Islet precursor cell (in vitro differentiated cells): ENCODE measurements around the gene ZNRF3.
"Not testable (repeated sequence)": the region's sequence is repeated elsewhere in the genome, so short reads cannot be mapped to it uniquely, and the experiment has no call there.

Source experiments
- DNase-seq: peaks from one replicate; pipeline ENCODE4 v3.0.0-alpha.2; 2018

Gene ZNRF3

DNA sequence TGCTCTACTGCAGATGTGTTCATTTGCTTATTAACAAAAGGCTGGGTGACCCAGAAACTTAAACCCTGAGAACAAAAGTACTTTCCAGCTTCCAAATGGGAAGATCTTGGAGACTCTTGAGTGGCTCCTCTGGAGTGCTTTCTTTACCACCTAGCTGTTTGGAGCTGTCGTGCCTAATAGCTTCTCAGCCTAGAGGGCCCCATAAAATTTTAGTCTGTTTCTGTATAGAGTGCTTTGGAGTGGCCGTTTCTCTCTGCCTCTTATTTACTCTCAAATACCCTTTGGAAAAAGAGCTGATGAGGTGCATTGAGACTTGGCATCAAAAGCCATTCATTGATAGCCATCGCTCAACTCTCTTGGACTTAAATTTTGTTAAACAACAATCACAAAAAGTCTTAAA is 50.7 kb downstream of the ZNRF3 start:
- no peak for DNase-seq

DNA sequence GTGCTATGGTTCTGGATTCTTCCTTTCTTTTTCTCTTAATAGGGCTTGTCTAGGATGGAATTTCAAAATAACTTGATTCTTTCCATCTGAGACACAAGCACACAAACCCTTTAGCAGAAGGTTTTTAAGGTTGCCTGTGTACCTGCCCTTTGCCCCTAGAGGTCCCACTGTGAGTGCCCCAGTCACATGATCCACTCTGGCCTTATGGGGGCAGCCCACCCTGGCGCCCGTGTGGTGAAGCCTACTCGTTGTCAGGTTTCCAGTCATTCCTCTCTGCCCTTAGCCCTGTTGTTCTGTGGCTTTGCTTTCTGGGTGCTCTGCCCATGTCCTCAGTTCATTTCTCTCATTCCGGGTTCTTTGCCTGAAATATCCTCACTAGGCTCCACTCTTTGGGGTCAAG is 51.8 kb downstream of the ZNRF3 start:
- DNase-seq = no peak

GRCh38 chr22:28935713-28936112 is 52.3 kb downstream of the ZNRF3 start:
- DNase-seq = no peak

DNA sequence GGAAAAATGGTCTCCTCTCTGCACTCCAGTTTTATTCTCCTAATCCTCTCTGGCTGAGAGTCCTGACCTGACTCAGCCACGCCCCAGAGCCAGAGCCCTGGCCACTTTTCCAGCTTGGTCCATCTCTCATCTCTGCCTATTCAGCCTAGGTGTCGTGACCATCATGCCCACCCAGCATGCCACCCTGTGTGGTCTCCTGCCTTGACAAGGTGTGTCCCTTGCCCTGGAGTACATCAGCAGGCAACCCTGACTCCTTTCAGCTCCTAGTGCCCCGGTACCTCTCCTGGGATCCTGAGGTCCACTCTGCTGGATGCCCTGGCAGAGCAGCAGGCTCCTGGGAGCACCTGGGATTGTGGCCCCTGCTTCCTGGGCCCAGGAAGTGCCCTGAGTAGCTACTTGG is 52.8 kb downstream of the ZNRF3 start:
- DNase-seq = no peak

DNA sequence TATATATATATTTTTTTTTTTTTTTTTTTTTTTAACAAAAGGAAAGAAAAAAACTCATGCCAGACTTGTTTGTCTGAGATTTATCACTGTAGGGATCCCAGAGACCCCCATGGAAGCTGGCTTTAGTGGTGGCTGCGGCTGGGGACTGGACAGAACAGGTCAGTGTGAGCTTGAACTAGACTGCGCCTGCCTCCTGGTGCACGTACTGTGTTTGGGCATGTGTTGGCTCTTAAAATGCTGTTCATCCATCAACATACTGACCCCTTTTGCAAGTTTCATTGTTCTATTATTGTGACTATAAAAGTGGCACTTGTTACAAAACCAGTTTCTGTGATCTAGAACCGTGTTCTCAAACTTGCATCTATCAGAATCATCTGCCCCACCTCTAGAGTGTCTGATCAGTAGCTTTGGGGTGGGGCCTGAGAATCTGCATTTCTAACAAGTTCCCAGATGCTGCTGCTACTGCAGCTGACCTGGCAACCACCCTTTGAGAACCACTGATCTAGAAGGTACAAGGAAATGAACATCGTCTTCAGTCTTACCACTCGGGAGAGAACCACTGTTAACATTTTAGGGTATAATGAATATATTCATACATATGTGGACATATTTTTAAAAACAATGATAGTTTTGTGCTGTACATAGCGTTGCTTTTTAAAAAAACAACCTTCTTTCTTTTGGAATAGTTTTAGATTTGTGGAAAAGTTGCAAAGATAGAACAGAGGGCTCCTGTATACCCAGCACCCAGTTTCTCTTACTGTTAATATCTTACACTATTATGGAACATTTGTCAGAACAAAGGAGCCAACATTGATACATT is 54.0 kb downstream of the ZNRF3 start:
- no peak for DNase-seq

GRCh38 chr22:28938286-28938833 is 55.0 kb downstream of the ZNRF3 start:
- no peak for DNase-seq

- DNase-seq = no peak
Observed at GRCh38 chr22:28939394-28939793, 56.0 kb downstream of the ZNRF3 start.

- no peak for DNase-seq
Observed at GRCh38 chr22:28939932-28940331, 56.6 kb downstream of the ZNRF3 start.

GRCh38 chr22:28940441-28940840 is 57.1 kb downstream of the ZNRF3 start:
- no peak for DNase-seq

DNA sequence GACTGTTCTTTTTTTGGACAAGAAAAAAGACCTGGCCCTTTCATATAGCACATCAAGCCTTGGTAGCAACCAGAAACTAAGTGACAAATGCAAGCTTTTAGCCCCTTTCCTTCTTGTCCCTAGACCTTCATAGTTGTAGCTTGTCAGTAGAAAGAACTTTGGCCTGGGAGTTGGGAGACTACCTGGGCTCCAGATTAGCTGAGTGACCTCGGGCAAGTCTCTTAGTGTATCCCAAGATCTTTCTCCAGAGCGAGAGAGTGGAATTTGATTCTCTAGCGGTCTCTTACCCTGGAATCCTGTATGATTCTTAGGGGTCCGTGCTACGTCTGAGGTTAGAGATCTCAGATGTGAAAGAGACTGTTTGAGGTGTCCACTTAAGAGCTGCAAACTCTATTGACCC is 59.0 kb downstream of the ZNRF3 start:
- DNase-seq = no peak

GRCh38 chr22:28942801-28943500 is 59.6 kb downstream of the ZNRF3 start:
- DNase-seq = no peak

DNA sequence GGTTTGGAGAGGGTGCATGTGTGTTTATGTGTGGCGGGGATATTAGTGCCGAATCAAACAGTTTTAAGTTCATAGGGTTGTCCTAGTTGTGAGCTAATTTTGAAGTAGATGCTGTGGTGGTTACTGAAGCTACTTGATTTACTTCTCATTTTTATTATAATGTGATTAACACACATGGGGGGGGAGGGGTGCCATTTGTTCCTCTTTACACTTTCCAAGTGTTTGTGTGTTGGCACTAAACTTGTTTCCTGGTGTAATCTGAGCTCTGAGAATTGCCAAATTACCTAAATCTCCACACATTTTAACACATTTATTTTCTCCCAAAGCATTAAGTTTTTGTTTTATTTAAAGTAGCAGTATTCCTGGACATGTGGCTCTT is 60.1 kb downstream of the ZNRF3 start:
- no peak for DNase-seq

DNA sequence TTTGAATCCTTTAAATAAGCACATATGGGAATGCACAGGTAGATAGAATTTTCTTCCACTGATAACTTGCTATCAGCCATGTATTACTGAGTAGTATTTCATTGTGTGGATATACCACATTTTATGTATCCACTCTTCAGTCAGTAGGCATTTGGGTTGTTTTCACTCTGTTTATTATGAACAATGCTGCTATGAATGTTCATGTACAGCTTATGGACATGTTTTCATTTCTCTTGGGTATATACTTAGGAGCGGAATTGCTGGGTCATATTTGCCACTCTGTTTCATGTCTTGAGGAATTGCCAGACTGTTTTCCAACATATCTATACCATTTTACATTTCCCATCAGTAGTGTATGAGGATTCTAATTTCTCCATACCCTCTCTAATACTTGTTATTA is 63.8 kb downstream of the ZNRF3 start:
- no peak for DNase-seq

DNA sequence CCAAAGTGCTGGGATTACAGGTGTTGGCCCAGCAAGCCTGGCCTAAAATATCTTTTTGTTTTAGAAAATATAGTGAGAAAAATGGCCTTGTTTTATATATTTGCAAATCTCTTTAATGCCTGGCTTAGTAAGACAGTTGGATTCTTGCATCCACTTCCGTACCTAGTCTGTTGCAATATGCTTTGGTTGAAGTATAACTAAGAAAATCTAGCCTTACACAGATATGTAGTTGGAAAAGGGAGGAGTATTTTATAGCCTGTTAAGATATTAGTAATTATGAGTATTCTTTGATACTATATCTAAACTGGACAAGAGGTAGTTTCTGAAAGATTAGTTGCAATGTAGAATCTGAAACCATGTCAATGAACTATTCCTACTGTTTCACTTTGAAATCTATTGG is 65.1 kb downstream of the ZNRF3 start:
- no peak for DNase-seq

DNA sequence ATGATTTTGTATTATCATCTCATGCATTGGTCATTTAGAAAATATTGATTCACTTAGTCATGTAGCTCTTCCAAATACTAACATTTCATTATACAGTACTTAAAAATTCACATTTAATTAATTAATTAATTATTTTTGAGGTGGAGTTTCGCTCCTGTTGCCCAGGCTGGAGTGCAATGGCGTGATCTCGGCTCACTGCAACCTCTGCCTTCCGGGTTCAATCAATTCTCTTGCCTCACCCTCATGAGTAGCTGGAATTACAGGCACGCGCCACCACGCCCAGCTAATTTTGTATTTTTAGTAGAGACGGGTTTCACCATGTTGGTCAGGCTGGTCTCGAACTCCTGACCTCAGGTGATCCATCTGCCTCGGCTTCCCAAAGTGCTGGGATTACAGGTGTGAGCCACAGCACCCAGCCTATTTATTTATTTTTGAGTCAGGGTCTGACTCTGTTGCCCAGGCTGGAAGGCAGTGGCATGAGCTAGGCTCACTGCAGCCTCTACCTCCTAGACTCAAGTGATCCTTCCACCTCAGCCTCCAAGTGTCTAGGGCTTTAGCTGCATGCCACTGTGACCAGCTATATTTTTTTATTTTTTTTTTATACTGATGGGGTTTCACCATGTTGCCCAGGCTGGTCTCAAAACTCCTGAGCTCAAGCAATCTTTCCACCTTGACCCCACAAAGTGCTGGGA is 65.6 kb downstream of the ZNRF3 start:
- DNase-seq = not testable (repeated sequence)

DNA sequence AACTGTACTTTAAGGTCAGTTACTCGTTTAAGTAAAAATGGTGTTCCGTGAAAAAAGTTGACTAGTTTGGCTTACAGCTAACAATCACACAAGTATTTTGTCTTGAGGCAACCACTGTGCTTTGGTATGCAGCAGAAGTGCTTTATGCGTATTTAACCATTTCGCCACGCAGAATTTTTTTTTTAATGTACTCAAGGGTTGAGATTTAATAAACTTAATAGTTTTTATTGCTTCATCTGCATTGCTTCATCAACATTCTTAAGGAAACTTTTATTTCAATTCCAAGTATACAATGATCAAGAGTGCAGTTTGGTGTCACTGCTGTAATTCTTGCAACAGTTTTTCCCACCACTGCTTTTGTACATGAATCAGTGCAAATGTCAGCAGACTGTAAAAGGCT is 66.4 kb downstream of the ZNRF3 start:
- no peak for DNase-seq

- DNase-seq = no peak
Observed at GRCh38 chr22:28950617-28951411, 67.4 kb downstream of the ZNRF3 start.

DNA sequence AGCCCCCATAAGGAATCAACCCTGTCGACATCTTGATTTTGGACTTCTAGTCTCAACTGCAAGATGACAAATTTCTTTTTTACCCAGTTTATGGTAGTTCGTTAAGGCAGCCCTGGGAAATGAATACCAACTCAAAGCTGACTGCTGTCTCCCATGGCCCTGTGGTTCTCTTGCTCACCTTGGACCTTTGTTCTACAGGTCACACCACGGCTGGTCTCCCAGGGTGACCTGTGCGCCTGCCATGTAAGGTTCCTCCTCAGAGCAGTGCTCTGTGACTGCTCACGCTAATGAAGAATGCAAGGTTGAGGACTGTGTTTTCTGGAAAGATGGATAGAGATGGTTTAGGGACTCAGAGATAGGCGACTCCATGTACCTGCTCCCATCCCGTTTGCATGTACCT is 68.2 kb downstream of the ZNRF3 start:
- no peak for DNase-seq

DNA sequence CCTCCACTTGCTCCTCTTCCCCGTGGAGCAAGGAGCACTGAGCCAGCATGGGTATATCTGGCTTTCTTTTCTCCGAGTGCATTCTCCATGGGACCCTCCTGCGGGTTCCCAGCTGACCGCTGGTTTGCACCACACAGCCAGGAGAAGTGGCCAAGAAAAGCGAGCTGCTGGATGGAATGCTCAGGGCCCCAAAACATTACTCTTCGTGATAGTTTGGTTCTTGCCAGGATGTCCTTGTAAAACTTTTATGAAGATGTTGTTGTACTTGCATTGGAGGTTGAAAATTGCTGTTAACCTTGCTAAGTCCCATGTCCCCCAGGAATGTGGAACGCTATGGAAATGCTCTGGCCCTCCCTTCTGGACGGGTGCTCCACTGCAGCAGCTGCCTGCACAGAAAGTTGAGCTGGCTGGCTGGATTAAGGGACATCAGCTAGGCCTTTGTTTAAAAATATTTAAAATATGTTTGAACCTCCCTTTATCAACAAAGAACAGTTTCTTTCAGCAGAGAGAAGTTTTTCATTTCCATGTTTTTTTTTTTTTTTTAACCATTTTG is 68.7 kb downstream of the ZNRF3 start:
- no peak for DNase-seq

GRCh38 chr22:28952857-28953256 is 69.5 kb downstream of the ZNRF3 start:
- no peak for DNase-seq

- DNase-seq = no peak
Observed at GRCh38 chr22:28953403-28953802, 70.0 kb downstream of the ZNRF3 start.
